SK-N-SH (cell line): Measurements from ENCODE around the gene KCNIP4.

Source experiments
- CTCF ChIP-seq: fragments of 200-600 bp; sonication (generic); IDR thresholded peaks from 2 replicates; pipeline ENCODE4 v1.6.1; 2017; ENCODE audit warnings: antibody characterized with exemption, mild to moderate bottlenecking, moderate library complexity
- EZH2phosphoT487 ChIP-seq: fragments of 200-600 bp; sonication (generic); IDR thresholded peaks from 2 replicates; pipeline ENCODE4 v1.6.1; 2017; ENCODE audit warnings: low read depth, mixed run types, mild to moderate bottlenecking, antibody characterized with exemption, moderate library complexity, borderline replicate concordance

- no peak for TF ChIP-seq EZH2phosphoT487
- no peak for TF ChIP-seq CTCF
Measured at GRCh38 chr4:21749412-21749811, 199.2 kb downstream of the KCNIP4 start.
